PFSK-1 (cell line): ENCODE measurements around the gene TRPM5.

Source experiments
- FOXP2 ChIP-seq: optimal IDR thresholded peaks from 2 replicates; pipeline ENCODE3; 2011; ENCODE audit warnings: borderline replicate concordance, control low read depth, inconsistent platforms; ENCODE audit not compliant: insufficient read depth; ENCODE audit errors: extremely low read length, extremely low read depth
- POLR2AphosphoS5 ChIP-seq: IDR thresholded peaks from 2 replicates; pipeline ENCODE4 v1.6.1; 2012; ENCODE audit warnings: low read depth, mild to moderate bottlenecking, control low read depth, low read length, moderate library complexity
- TAF1 ChIP-seq: IDR thresholded peaks from 2 replicates; pipeline ENCODE4 v1.6.1; 2012; ENCODE audit warnings: low read length, control low read depth, borderline replicate concordance; ENCODE audit not compliant: insufficient read depth
- TF ChIP-seq, protein P1 (sequence below), 2 experiments: IDR thresholded peaks; 2 replicates each; pipeline versions ENCODE4 v1.6.1 to v1.8.0; 2011 to 2012; ENCODE audit warnings: low read depth in 2 of 2, low read length in 2 of 2, control low read depth in 1 of 2, inconsistent platforms in 1 of 2, mild to moderate bottlenecking in 1 of 2, moderate library complexity in 1 of 2; ENCODE audit not compliant: insufficient read depth in 1 of 2

GRCh38 chr11:2481253-2481652, 36.9 kb upstream of the TRPM5 start:
- no peak for TF ChIP-seq FOXP2
- TF ChIP-seq TAF1 = no peak
- TF ChIP-seq POLR2AphosphoS5 = no peak
- TF ChIP-seq, protein P1, sequence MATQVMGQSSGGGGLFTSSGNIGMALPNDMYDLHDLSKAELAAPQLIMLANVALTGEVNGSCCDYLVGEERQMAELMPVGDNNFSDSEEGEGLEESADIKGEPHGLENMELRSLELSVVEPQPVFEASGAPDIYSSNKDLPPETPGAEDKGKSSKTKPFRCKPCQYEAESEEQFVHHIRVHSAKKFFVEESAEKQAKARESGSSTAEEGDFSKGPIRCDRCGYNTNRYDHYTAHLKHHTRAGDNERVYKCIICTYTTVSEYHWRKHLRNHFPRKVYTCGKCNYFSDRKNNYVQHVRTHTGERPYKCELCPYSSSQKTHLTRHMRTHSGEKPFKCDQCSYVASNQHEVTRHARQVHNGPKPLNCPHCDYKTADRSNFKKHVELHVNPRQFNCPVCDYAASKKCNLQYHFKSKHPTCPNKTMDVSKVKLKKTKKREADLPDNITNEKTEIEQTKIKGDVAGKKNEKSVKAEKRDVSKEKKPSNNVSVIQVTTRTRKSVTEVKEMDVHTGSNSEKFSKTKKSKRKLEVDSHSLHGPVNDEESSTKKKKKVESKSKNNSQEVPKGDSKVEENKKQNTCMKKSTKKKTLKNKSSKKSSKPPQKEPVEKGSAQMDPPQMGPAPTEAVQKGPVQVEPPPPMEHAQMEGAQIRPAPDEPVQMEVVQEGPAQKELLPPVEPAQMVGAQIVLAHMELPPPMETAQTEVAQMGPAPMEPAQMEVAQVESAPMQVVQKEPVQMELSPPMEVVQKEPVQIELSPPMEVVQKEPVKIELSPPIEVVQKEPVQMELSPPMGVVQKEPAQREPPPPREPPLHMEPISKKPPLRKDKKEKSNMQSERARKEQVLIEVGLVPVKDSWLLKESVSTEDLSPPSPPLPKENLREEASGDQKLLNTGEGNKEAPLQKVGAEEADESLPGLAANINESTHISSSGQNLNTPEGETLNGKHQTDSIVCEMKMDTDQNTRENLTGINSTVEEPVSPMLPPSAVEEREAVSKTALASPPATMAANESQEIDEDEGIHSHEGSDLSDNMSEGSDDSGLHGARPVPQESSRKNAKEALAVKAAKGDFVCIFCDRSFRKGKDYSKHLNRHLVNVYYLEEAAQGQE (IDR thresholded peaks at IDR 0.05; ENCODE audit: insufficient read depth in 1 of 2, low read depth in 2 of 2, low read length in 2 of 2) = no peak
